Kidney capillary endothelial cell (primary cell): ENCODE measurements around the gene COPS3.

Experiments used
- DNase-seq: peaks from one replicate; pipeline ENCODE4 v3.0.0-alpha.2; 2018; ENCODE audit warnings: low spot score

The COPS3 gene

DNA sequence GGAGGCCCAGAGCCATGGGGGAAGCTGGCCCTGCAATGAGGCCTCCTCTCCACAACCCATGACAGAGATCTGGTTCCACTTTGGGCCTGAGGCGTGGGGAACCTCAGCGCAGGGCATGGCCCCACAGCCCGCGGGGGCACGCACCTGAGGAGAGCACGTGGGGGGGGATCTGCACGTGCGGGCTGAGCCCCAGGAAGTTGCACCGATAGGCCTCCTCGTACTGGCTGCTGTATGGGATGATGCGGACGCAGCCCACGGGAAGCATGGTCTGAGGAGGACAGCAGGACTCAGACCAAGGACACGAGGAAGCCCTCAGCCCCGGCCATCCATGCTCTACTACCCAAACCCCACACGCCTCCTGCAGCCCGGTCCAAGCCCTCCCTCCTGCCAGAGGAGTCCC, 64.8 kb downstream of the COPS3 start:
- DNase-seq, result no peak

- no peak for DNase-seq
Observed at GRCh38 chr17:17215575-17215974, 65.5 kb downstream of the COPS3 start.

GRCh38 chr17:17214646-17215436, 66.2 kb downstream of the COPS3 start:
- no peak for DNase-seq

DNA sequence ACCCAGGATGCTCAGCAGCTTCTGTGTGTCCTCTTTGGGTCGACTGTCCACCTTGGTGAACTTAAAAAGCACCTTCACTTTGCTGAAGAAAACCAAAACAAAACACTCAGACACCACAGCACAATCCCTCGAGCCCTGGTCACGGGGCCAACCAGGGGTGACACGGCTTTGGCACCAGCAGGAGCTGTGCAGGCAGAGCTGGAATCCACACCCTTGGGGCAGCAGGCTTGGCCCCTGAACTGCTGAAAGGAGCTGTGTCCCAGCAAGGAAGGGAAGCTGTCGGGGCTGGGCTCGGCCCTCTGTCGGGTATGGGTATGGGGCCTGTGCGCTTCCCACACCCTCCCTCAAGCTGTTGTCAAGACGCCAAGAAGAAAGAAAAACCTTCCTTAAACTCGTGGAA, 67.3 kb downstream of the COPS3 start:
- no peak for DNase-seq

DNA sequence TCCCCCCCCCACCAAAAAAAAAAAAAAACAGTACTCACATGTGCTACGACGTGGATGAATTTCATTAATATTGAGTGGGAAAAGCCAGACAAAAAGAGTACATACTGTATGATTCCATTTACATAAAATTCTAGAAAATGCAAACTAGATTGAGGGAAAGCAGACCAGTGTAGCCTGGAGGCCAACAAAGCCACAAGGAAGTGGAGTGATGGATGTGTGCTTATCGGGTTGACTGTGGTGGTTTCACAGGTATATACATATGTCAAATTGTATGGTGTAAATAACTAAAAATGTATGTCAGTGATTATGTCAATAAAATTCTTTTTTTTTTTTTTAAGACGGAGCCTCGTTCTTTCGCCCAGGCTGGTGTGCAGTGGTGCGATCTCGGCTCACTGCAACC, 73.0 kb downstream of the COPS3 start:
- no peak for DNase-seq

GRCh38 chr17:17206913-17207335, 74.1 kb downstream of the COPS3 start:
- DNase-seq, result no peak

- peak; percentile 56 for DNase-seq
Observed at GRCh38 chr17:17206124-17206912, 74.7 kb downstream of the COPS3 start, which contains the start of gene PLD6. Gene PLD6, minus strand, starts transcription at chr17:17206333. Its CDS starts 47 bp downstream, at chr17:17206286.

DNA sequence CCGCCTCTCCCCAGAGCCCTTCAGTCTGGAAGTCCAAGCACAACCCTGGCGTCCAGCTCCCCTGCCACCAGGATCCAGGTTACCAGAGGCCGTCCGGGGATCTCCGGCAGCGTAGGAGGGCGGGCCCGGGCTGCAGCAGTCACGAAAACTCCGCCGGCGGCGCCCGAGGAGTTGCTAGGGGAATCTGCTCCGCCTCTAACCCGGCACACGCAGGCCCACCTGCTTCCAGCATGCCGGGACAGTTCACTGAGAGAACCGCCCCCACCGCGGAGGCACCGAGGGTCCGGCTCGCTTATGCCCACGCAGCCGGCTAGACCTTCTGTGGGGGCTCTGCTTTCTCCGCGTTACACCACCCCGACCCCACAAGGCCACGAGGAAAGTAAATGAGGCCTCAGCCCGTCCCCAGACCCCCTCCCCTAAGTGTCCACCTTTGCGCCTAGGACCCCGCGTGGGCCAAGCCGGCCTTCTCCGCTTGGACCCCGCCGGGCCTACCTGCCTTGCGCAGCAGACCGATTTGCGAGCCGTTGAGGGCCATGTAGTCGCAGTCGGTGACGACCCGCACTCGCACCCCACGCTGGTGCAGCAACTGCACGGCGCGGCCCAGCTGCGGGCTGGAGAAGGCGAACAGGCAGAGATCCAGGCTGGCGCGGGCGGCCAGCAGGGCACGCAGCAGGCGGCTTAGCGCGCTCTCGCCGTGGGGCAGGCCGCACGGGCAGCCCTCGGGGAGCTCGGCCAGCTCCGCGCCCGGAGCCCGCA, 75.5 kb downstream of the COPS3 start:
- DNase-seq, result no peak

DNA sequence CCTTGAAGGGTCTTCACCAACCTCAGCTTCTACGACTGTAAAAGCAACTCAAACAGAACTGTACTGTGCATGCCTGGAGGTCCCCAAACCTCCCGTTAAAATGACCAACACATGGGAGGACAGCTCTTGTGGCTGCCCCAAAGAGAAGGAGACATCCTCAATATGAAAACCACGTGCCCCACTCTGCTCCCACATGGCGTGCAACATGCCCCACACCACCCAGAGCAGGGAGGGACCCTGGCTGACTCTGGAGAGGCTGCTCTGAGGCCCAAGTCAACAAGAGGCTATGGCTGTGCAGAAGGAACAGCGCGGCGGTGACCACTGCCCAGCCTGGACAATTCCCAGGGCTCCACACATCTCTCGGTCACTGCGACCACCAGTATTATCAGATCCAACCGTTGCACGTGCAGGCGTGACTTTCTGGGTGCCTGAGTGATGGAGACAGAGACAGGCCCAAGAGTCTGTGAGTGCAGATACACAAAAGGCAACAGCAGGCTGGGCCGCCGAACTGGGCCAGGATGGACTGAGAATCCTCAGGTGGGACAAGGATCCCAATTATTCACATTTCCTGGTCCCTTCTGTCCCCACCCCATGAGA, 76.3 kb downstream of the COPS3 start:
- no peak for DNase-seq

GRCh38 chr17:17204041-17204591, 76.9 kb downstream of the COPS3 start:
- DNase-seq, result no peak

DNA sequence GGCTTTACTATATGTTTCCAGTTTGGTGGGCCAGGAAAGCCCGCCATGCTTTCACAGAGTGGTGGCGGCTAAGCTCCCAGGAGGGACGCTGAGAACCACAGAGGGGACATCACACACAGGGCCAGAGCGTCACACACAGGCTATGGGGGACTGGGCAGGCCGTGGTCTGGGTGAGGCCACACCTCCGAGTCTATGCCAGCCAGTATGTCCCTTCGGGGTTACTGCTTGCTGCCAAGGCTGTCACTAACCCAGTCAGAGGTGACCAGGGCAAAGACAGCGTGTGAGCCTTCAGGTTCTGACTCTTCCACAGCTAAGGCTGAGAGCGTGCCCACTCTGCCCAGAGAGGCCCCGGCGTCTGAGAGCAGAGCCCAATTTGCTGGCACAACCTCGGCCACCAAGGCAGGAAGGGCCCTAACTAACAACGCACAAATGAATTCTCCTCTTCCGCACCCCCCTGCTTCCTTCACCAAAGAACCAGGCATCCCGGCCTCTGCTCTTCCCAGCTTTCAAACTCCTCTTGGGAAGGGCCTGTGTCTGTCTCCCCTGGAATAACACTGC, 77.8 kb downstream of the COPS3 start:
- DNase-seq, result no peak

GRCh38 chr17:17201907-17202306, 79.1 kb downstream of the COPS3 start:
- no peak for DNase-seq

GRCh38 chr17:17201271-17201670, 79.8 kb downstream of the COPS3 start:
- DNase-seq, result no peak

- no peak for DNase-seq
Observed at GRCh38 chr17:17200831-17201230, 80.2 kb downstream of the COPS3 start.

DNA sequence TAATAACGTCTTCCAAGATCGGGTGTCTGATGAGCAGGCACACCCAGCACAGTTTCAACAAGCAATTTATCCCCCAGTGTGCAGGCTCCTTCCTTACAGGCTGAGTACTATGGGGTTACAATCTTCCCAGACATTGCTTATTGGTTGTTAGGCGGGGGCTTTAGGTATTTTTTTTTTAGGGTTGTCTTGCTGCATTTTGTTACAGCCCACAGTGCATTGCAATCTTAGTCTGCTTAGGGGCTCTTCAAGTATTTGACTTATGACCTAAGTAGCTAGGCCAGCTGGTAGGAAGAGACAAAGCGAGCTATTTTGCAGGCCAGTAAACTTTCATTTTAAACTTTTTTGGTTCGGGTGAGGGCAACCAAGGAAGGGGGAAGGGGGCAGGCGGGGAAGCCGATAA, 80.7 kb downstream of the COPS3 start:
- no peak for DNase-seq

GRCh38 chr17:17198281-17198680, 82.8 kb downstream of the COPS3 start:
- DNase-seq, result no peak

- DNase-seq, result no peak
Observed at GRCh38 chr17:17196776-17197175, 84.3 kb downstream of the COPS3 start.
